WERI-Rb-1 (cell line): Measurements from ENCODE around the gene AGAP1.

ENCODE experiments used
- DNase-seq: peaks from one replicate; pipeline ENCODE4 v3.0.0-alpha.2; 2020
- H3K27ac ChIP-seq: fragments of 250-450 bp; sonication (Bioruptor Pico); 2 replicates; pipeline ENCODE4 v1.5.1; 2020; ENCODE audit warnings: mild to moderate bottlenecking, moderate library complexity
- H3K27me3 ChIP-seq: fragments of 250-450 bp; sonication (Bioruptor Pico); 2 replicates; pipeline ENCODE4 v1.5.1; 2021; ENCODE audit warnings: mild to moderate bottlenecking, low read depth, moderate library complexity; ENCODE audit not compliant: insufficient read depth, severe bottlenecking
- H3K36me3 ChIP-seq: fragments of 250-450 bp; sonication (Bioruptor Pico); 2 replicates; pipeline ENCODE4 v1.5.1; 2020; ENCODE audit warnings: mild to moderate bottlenecking, moderate library complexity
- H3K4me3 ChIP-seq: 2 replicates; pipeline ENCODE4 v1.5.1; 2011; ENCODE audit warnings: low read depth, mild to moderate bottlenecking, control low read depth, low read length
- H3K9me3 ChIP-seq: fragments of 250-450 bp; sonication (Bioruptor Pico); 2 replicates; pipeline ENCODE4 v1.5.1; 2021; ENCODE audit warnings: mild to moderate bottlenecking, moderate library complexity; ENCODE audit not compliant: severe bottlenecking
- TF ChIP-seq, protein P1 (sequence below): IDR thresholded peaks from 2 replicates; pipeline ENCODE4 v1.5.1; 2011; ENCODE audit warnings: low read depth, mild to moderate bottlenecking, control low read depth, inconsistent platforms, low read length

AGAP1 gene

DNA sequence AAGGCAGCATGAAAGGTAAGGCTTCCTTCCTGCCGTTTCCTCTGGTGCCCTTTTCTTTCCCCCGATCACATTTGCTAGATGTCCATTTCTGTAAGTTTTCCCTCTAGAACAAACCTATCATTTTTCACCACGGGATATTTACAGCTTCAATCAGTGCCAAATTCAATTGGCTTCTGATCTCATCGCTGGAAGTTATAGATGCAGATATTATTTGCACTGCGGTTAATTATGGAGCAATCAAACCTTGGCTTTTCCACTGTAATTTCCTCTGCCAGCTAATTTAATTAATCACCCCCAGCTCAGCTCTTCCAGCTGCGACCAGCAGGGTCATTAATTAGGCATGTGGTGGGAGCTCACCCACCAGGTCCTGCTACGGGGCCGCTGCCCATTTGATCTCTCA is 588.2 kb downstream of the AGAP1 start:
- no peak for DNase-seq
- Histone ChIP-seq H3K4me3 (no peak overlapping the region), H3K36me3 (peaks cover 4% of the 10 kb centered on the region; the same call in 1 of the 2 replicates), H3K27ac (no peak overlapping the region), H3K9me3 (no peaks in the 10 kb centered on the region), H3K27me3 (no peaks in the 10 kb centered on the region)
- TF ChIP-seq, protein P1, sequence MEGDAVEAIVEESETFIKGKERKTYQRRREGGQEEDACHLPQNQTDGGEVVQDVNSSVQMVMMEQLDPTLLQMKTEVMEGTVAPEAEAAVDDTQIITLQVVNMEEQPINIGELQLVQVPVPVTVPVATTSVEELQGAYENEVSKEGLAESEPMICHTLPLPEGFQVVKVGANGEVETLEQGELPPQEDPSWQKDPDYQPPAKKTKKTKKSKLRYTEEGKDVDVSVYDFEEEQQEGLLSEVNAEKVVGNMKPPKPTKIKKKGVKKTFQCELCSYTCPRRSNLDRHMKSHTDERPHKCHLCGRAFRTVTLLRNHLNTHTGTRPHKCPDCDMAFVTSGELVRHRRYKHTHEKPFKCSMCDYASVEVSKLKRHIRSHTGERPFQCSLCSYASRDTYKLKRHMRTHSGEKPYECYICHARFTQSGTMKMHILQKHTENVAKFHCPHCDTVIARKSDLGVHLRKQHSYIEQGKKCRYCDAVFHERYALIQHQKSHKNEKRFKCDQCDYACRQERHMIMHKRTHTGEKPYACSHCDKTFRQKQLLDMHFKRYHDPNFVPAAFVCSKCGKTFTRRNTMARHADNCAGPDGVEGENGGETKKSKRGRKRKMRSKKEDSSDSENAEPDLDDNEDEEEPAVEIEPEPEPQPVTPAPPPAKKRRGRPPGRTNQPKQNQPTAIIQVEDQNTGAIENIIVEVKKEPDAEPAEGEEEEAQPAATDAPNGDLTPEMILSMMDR = no peak

DNA sequence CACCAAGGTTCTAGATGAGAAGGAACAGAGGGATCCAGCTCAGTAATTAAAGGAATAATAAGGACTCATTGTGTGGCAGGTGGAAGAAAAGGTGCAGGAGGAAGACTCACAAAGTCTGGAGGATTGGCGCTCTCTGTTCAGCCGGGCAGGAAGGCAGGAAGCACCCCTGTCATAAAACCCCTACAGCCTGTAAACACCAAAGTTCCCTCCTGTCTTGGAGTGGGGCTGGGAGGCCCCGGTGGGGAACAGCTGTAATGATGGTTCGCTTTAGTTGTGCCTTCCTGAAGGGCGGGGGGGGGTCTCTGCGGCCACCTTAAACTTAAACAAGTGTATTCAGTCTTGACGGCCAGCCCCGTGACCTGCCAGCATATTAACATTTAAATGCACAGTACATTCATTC is 590.1 kb downstream of the AGAP1 start:
- 0 out of 2 replicates have a peak, but pooled peaks cover 4% of the 10 kb centered on the region for H3K36me3 ChIP-seq
- no peak overlapping the region for H3K27ac ChIP-seq
- DNase-seq = no peak
- no peak overlapping the region for H3K4me3 ChIP-seq
- H3K27me3 ChIP-seq = no peaks in the 10 kb centered on the region
- TF ChIP-seq, protein P1 = no peak
- H3K9me3 ChIP-seq = no peaks in the 10 kb centered on the region

DNA sequence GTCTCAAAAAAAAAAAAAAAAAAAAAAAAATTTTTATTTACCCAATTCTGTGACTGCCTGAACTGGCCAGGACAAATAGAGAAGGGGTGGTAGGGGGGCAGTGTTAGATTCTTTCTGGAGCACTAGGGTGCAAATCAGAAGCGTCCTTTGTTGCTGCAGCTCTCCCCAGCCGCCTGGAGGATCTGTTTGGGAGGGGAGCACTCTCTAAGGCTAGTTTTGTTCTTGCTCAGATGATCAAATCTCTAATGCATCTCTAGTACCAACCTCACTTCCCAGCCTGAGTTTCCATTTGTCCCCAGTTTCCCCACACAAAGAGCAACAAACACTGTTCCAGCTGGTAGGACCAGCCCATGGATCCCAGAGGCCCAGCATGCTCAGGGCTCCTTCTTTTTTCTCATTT is 591.4 kb downstream of the AGAP1 start:
- no peak overlapping the region for H3K27ac ChIP-seq
- H3K36me3 ChIP-seq = 0 out of 2 replicates have a peak, but pooled peaks cover 4% of the 10 kb centered on the region
- TF ChIP-seq, protein P1 = no peak
- no peak overlapping the region for H3K4me3 ChIP-seq
- H3K27me3 ChIP-seq = no peaks in the 10 kb centered on the region
- H3K9me3 ChIP-seq = no peaks in the 10 kb centered on the region
- no peak for DNase-seq

DNA sequence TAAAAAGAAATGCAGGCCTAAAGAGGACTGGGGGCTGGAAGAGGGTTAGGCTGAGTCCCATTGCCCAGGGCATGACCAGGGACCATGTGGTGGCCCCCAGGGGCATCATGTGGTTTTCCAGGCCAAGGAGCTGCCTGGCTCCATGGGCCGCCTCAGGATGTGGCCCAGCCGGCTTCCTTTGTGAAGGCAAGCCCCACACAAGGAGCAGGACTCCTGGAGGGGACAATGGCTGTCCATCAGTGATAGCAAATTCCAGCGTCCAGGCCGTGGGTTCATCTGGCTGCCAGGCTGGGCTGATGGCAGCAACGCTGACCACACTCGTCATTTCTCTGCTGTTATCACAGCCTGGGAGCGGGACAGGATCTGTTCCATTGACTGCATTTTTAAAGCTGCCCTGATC is 591.8 kb downstream of the AGAP1 start:
- H3K27ac ChIP-seq = no peak overlapping the region
- no peaks in the 10 kb centered on the region for H3K27me3 ChIP-seq
- 0 out of 2 replicates have a peak, but pooled peaks cover 3% of the 10 kb centered on the region for H3K36me3 ChIP-seq
- no peaks in the 10 kb centered on the region for H3K9me3 ChIP-seq
- H3K4me3 ChIP-seq = no peak overlapping the region
- TF ChIP-seq, protein P1 = no peak
- no peak for DNase-seq

DNA sequence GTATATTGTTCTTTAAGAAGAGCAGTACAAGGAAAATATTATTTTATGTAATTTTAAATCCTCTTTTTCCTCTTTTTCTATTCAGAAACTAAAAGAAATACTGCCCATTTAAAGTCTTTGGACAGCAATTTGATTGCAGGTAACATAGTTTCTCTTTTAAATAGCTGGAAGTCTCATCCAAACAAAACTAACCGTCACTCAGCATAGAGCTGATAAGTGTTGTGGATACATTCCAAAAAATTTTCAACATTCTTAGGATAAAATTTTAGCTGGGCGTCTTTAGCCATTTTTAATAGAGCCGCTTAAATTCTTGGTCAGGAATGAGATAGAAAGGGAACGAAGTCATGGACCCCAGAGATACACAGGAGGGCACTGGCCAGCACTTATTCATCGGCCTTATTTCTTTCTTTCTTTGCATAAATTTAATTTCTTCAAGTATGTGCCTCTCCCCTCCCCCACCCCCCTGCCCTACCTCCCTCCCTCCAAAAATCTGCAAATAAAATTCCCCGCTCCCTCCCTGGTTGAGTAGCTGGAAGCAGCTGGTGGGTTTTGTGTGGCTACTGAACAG is 592.6 kb downstream of the AGAP1 start:
- TF ChIP-seq, protein P1 = no peak
- Histone ChIP-seq H3K27me3 (no peaks in the 10 kb centered on the region), H3K36me3 (no peaks in the 10 kb centered on the region), H3K27ac (no peak overlapping the region), H3K9me3 (no peaks in the 10 kb centered on the region), H3K4me3 (no peak overlapping the region)
- DNase-seq = no peak

DNA sequence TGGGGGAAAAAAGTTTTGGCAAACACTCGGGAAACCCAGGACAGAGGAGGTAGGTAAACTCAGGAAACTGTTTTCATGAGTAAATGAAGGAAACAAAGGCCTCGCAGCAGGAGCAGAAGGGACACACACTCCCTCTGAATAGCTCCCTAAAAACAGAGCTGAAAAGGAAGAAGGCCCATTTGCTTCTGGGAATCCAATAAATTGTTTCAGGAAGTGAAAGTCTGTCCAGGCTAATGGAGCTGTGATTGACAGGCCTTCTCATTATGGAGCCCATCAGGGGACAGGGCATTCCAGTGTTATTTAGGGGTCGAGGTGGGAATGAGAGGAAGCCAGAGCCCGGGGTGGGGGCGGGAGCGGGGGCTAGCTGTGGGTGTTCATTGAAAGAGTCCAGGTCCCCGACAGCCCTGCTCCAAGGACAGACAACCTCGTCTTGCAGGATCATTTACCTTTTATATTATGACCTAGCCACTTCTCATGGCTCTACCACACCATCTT is 593.2 kb downstream of the AGAP1 start:
- Histone ChIP-seq H3K36me3 (no peaks in the 10 kb centered on the region), H3K27ac (no peak overlapping the region), H3K9me3 (no peaks in the 10 kb centered on the region), H3K4me3 (no peak overlapping the region), H3K27me3 (no peaks in the 10 kb centered on the region)
- no peak for DNase-seq
- TF ChIP-seq, protein P1 = no peak
